HTERT RPE-1 (cell line): ENCODE results near the gene EFTUD2.

Experiments
- in situ Hi-C: fragments of 300-500 bp; cut with MboI; formaldehyde crosslinking; loops from 4 replicates; pipeline ENCODE4 v1.14.3; 2020; ENCODE audit warnings: low sequenced_read_pairs

EFTUD2 gene

GRCh38 chr17:44889003-44889402 lies 10.2 kb downstream of the EFTUD2 start:
- in situ Hi-C loops, result no loop called here

- in situ Hi-C loops, result no loop called here
Observed at GRCh38 chr17:44887971-44888954, 11.0 kb downstream of the EFTUD2 start.

GRCh38 chr17:44887016-44887415 lies 12.2 kb downstream of the EFTUD2 start:
- in situ Hi-C loops, result no loop called here

- in situ Hi-C loops, result no loop called here
Observed at GRCh38 chr17:44884941-44885340, 14.3 kb downstream of the EFTUD2 start.

- in situ Hi-C loops, result no loop called here
Observed at GRCh38 chr17:44881145-44881544, 18.1 kb downstream of the EFTUD2 start.

GRCh38 chr17:44880062-44880461 lies 19.2 kb downstream of the EFTUD2 start:
- in situ Hi-C loops, result no loop called here

GRCh38 chr17:44879376-44879775 lies 19.9 kb downstream of the EFTUD2 start:
- in situ Hi-C loops, result no loop called here

- in situ Hi-C loops, result no loop called here
Observed at GRCh38 chr17:44878627-44879221, 20.5 kb downstream of the EFTUD2 start.

GRCh38 chr17:44877121-44877520 lies 22.1 kb downstream of the EFTUD2 start:
- in situ Hi-C loops, result no loop called here

- in situ Hi-C loops, result no loop called here
Observed at GRCh38 chr17:44875761-44876160, 23.5 kb downstream of the EFTUD2 start.

GRCh38 chr17:44872131-44872768 lies 27.0 kb downstream of the EFTUD2 start:
- in situ Hi-C loops, result no loop called here

- in situ Hi-C loops, result no loop called here
Observed at GRCh38 chr17:44871556-44871955, 27.7 kb downstream of the EFTUD2 start.

- in situ Hi-C loops, result no loop called here
Observed at GRCh38 chr17:44867841-44868240, 31.4 kb downstream of the EFTUD2 start.

GRCh38 chr17:44865931-44866330 lies 33.3 kb downstream of the EFTUD2 start:
- in situ Hi-C loops, result no loop called here

GRCh38 chr17:44865231-44865660 lies 34.0 kb downstream of the EFTUD2 start:
- in situ Hi-C loops, result no loop called here

- in situ Hi-C loops, result no loop called here
Observed at GRCh38 chr17:44864831-44865230, 34.4 kb downstream of the EFTUD2 start.

- in situ Hi-C loops, result no loop called here
Observed at GRCh38 chr17:44863061-44863918, 36.0 kb downstream of the EFTUD2 start.

- in situ Hi-C loops, result no loop called here
Observed at GRCh38 chr17:44862278-44862914, 36.8 kb downstream of the EFTUD2 start.

GRCh38 chr17:44859701-44860100 lies 39.5 kb downstream of the EFTUD2 start:
- in situ Hi-C loops, result no loop called here

- in situ Hi-C loops, result no loop called here
Observed at GRCh38 chr17:44854192-44854591, 45.1 kb downstream of the EFTUD2 start.
